Activated CD4-positive, CD25-positive, alpha-beta regulatory T cell (primary cell): ENCODE measurements around the gene FAAH.

Experiments used
- DNase-seq, 4 experiments: peaks; one replicate each; lab custom pipeline; 2025; lab: John Stamatoyannopoulos, UW

FAAH gene

DNA sequence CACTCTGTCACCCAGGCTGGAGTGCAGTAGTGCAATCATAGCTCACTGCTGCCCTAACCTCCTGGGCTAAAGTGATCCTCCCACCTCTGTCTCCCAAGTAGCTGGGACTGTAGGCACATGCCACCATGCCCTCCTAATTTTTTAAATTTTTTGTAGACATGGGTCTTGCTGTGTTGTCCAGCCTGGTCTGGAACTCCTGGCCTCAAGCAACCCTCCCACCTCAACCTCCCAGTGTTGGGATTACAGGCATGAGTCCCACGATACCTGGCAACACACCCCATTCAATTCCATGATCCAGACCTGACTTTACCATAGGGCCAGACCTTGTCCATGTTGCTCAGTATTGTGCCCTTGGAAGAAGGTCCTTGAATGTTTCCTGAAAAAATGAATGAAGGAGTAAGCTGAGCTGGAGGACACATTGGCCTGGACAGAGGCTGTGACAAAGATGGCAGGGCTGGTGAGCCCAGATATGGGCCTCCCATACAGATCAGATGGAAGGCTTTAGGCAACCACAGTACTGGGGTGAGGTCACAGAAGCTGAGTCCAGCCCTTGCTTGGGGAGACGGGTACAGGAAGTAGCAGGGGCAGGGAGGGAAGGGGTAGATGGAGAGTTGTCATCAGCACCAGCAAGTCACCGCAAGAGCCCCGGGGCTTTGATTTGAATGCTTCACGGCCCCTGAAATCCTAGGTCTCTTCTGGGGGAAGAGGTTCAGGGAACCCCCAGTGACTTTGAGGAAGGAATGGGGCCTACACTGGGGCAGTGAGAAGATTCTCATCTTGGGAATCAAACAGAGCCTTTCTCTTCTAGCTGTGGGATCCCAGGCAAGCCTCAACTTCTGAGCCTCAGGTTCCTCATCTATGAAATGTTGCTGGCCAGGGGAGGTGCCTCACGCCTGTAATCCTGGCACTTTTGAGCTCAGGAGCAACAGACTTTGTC is 55.4 kb downstream of the FAAH start:
- no peak for DNase-seq

DNA sequence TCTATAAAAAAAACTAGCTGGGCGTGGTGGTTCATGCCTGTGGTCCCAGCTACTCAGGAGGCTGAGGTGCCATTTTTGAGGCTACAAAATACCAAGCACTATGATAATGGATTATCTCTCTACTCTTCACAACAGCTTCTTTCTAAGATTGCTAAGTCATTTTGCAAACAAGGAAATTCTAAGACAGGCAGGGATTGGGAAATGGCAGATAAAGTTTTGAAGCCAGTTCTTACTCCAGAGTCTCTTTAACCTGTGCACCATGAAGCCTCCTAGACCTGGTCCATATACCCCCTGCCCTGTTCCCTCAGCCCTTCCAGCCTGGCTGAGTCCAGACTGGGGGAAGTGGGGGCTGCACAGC is 56.0 kb downstream of the FAAH start:
- DNase-seq: no peak

DNA sequence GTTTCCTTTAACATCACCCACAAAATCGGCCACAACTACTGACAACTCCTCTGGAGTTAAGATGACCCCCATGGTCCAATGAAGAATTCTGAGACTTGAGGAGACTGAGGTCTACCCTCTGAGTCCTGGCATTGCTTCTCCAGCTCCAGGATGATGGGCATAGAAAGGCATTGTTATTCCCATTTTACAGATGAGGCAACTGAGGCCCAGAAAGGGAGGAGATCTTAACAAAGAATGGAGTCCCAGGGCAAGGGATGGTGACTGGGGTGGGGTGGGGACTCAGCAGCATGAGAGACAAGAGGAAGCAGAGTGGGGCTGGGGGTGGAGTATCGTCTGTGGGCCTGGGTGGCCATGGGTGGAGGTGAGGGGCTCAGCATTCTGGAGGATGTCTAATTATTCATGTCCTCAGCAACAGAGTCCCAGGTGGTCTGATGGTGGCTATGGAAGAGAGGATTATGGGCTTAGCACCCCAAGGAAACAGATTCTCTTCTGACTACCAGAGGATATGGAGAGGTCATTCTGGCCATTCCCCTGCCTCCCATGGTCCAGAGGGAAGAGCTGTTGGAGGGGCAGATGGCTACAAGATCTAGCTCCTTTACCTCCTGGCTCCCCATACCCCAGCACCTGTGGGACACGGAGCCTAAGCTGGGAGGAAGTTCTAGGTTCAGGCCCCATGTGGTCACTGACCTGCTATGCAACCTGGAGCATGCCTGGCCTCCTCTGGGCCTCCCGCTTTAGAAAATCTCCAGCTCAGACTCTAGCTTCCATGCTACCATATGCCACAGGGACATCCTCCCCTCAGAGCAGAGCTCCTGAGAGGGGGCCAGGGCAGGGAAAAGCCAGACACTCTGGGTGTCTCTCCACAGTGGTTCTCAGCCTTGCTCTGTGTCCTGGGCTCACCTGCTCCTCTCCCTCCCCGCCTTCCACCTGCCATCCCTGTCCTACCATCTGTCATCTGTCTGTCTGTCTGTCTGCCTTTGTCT is 58.1 kb downstream of the FAAH start:
- DNase-seq: no peak

DNA sequence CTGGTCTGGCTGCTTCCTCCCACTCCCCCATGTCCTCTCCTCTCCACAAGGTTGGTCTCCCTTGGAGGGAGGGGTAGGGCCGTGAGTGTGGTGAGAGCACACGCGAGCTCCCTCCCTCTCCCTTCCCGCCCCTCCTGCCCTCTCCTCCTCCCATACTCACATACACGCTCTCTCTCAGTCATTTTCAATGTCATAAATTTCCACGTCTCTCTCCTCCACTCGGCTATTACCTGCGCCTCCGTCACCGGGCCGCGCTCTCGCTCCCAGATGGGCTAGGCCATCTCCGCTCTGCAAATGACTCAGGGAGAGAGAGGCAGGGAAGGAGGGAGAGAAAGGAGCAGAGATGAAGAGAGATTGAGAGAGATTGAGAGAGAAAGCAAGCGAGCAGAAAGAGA is 58.8 kb downstream of the FAAH start:
- DNase-seq: no peak

DNA sequence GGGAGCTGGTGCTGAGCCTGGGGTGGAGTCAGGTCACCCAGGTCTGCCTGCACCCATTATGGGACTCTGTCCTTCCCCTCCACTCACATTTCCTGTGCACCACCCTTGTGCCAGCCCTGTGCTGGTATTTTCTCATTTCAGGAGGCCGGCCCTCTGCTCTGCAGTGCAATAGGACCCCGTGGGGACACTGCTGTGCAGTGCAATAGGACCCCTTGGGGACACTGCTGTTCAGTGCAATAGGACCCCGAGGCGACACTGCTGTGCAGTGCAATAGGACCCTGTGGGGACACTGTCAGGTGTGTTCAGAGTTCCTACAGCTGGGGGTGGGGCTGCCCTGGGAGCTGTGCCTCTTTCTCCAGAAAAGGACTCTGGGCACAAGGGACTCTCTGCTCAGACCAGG is 59.3 kb downstream of the FAAH start:
- no peak for DNase-seq

DNA sequence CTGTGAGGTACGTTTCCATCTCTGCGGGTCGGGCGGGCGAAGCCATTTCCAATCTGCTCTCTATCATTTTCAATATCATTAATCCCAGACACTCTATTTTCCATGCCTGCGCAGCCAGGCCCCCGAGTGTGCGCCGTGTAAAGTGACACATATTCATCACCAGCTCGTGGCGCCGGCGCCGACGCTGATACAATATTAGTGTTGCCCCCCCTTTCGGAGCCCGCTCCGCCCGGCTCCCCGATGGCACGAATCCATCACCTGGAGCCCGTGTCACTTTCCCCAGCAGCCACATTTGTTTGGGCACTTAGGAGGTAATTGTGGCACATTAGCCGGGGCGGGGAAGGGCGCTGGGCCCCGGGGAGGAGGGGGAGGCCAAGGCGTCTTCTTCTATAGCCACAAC is 61.8 kb downstream of the FAAH start:
- no peak for DNase-seq

DNA sequence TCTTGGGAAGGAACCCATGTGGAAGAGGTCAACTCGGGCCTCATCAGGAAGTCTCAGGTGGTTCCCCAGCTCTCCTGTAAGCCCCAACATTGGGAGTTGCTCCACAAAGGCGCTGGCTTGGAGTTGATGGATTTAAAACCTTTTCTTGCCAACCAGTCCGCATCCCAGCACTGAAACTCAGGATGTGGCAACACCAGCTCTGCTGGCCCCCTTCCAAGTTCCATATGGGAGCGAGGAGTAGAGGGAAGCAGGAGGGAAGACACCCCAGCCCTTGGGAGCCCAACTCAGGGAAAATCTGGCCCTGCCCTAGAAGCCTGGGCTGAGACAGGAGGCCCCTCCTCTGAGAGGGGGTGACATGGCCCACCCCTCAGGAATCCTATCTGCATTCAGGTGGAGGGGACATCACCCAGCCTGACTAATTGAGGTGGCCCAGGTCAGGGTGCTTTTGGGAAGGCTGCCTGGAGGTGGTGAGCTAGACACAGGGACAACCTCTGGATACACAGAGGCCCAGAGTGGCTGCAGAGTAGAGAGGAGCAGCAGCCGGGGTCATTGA is 62.4 kb downstream of the FAAH start:
- no peak for DNase-seq

DNA sequence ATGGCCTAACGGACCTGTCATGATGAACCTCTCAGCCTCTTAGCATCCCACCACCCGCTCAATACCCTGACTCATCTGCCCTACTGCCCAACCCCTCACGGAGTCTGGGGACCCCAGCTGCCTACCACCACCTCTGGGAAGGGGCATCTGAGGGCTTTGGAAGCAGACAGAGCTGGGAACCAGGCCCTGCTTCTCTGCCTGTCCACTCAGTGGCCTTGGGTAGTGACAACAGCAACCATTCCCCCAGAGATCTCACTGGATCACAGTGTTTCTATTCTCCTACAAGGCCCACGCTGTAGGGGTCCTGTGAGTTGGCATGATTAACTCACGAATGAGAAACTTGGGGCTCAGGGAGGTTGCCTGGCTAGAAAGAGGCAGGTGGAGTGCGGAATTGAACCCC is 63.1 kb downstream of the FAAH start:
- DNase-seq: no peak

DNA sequence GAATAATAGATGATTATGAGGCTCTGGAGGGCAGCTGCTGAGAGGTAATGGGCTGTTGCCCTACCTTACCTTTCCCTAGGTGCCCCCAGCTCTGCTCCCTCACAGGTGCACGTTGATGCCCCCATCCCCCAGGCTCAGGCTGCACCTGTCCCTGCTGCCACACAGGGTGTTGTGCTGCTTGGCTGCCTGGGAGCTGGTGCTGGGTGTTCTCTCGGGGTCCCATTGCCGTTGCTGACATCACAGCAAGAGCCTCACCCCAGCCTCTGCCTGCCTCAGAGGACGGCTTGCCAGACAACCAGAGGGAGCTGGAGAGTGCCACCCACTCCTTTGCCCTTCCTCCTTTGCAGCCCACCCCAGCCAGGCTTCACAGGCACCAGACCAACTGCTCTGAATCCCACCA is 64.1 kb downstream of the FAAH start:
- no peak for DNase-seq

DNA sequence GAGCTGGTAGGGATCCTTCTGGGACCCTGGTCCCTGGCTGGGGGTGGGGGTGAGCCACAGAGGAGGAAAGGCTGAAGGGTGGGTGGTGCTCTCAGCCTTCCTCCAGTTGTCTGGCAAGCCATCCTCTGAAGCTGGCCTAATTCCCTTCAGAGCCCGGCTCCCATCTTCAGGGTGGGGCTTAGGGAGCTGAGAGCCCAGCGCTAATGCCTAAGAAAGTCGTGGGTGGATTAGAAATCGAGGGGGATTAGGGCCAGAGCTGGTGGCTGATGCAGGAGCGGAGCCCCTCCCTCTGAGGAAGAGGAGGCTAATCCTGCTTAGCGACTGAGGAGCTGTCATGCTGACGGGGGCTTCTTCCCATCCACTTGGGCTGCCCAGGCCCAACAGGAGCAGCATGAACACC is 64.7 kb downstream of the FAAH start:
- no peak for DNase-seq

DNA sequence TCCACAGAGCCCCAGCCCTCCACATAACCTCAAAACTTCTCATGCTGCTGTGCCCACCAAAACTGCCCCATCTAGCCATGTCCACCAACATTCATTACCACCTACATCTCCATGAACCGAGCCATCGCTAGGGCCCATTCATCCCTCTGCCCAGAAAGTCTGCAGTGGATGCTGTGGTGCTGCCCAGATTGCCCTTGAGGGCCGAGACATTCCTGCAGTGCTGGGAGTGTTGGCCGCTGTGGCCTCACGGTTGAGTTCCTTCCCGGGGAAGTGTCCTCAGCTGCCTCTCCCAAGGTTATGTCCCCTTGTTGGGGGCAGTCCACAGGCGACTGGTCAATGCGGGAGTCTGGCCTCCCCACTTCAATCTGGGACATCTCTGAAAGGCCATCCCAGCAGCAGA is 65.2 kb downstream of the FAAH start:
- no peak for DNase-seq

DNA sequence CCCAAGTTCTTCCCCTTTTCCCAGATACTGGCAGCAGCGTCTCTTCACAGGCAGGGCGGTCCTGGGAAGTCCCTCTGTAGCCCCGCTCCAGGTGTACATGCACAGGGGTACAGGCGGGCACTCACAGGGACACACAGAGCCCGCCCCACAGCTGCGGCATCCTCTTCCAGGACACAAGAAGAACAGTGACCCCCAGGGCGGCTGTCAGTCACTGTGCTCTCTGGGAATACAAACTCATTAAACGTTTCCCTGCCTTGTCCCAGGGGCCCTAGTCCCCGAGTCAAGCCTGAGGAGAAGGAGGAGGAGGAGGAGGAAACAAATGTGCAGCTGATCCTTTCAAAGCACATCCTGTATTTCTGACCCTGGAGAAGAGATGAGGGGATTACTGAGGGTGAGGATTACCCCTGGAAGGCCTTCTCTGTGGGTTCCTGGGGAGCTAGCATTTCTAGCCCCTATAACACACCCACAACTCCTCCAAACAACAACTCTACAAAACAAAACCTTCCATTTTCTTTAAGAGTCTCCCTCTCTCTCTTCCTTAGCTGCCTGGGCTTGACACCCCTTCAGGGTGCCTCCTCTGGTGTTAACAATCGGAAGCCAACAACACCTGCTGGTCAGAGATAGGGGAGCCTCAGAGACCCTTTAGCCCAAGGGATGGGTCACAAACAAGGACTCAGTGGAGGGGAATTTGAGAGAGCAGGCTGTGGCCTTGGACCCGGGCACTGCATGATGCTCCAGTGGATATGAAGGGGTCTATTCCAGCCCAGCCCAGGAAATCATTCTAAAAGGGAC is 67.1 kb downstream of the FAAH start:
- no peak for DNase-seq

DNA sequence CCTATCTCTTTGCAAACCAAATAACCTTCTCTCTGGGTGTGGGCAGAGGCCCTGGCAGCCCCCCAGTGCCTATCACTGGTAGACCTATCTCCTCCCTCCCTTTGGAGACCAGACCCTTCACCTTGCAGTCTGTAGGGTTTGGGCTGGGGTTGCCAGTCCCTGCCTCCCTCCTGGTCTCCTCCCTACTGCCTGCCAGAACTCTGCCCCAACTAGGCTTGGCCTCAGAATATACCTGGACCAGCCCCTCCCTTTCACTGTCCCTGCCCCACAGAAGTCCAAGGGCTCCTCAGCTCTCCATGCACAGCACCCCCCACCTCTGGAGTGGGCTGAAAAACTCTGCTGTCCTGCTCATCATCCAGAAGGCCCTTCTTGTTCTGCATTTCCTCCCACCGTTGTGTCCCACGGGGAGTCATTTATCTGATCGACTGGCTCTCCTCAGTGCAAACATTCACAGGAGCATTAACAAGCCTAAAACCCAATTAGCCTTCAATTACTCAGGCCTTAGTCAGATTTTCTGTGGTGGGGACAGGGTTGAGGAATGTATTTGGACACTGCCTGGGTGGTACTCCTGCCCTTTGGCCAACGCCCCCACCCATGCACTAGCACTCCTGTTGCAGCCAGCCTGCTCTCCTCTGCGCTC is 67.8 kb downstream of the FAAH start:
- DNase-seq: no peak
